HG03175 (cell line): Measurements from ENCODE around the gene ARL8B.

ENCODE experiments used
- ATAC-seq: cut with Tn5 transposase; IDR thresholded peaks from one replicate; pipeline ENCODE4 v1.9.1; 2021; ENCODE audit warnings: mild to moderate bottlenecking, moderate library complexity; ENCODE audit not compliant: unreplicated experiment

ARL8B gene

GRCh38 chr3:5186089-5186857 lies 64.2 kb downstream of the ARL8B start:
- ATAC-seq, result no peak

- ATAC-seq, result no peak
These were observed 64.7 kb downstream of the ARL8B start for GRCh38 chr3:5186858-5187155.

- ATAC-seq, result peak; percentile 86
These were observed 65.2 kb downstream of the ARL8B start, which contains the start of gene EDEM1 for GRCh38 chr3:5187156-5187919. TSS of gene EDEM1 (plus strand) at chr3:5187707. CDS start at chr3:5187806, 99 bp downstream.

GRCh38 chr3:5187920-5188418 lies 65.9 kb downstream of the ARL8B start:
- peak; percentile 22 for ATAC-seq

GRCh38 chr3:5188419-5189221 lies 66.5 kb downstream of the ARL8B start:
- peak; percentile 9 for ATAC-seq

- no peak for ATAC-seq
These were observed 68.2 kb downstream of the ARL8B start for GRCh38 chr3:5190147-5190791.

GRCh38 chr3:5191555-5192304 lies 69.6 kb downstream of the ARL8B start:
- ATAC-seq, result no peak

- no peak for ATAC-seq
These were observed 70.7 kb downstream of the ARL8B start for GRCh38 chr3:5192571-5193365.

- no peak for ATAC-seq
These were observed 72.2 kb downstream of the ARL8B start for GRCh38 chr3:5194341-5194740.

- ATAC-seq, result peak; percentile 38
These were observed 72.9 kb downstream of the ARL8B start for GRCh38 chr3:5194801-5195509.

GRCh38 chr3:5195605-5196004 lies 73.5 kb downstream of the ARL8B start:
- no peak for ATAC-seq

GRCh38 chr3:5197022-5197421 lies 74.9 kb downstream of the ARL8B start:
- no peak for ATAC-seq

GRCh38 chr3:5197470-5198312 lies 75.6 kb downstream of the ARL8B start:
- peak; percentile 73 for ATAC-seq

GRCh38 chr3:5198313-5198677 lies 76.2 kb downstream of the ARL8B start:
- no peak for ATAC-seq

- ATAC-seq, result peak; percentile 30
These were observed 77.1 kb downstream of the ARL8B start for GRCh38 chr3:5198986-5199731.

- no peak for ATAC-seq
These were observed 79.4 kb downstream of the ARL8B start for GRCh38 chr3:5201536-5201935.

GRCh38 chr3:5202222-5202621 lies 80.1 kb downstream of the ARL8B start:
- no peak for ATAC-seq
